Endothelial cell of umbilical vein (primary cell): ENCODE measurements around the gene TIMELESS. TPM values are rescaled to one million over a fixed set of nuclear protein-coding genes. Genes with fewer than 3 reads are reported as not detected.
A peak's percentile ranks its signal among the peaks of the same experiment; 100 is the strongest.

Experiments
- BruUV-seq: library from RNA; stranded (reverse); fragments of 400-500 nt; replicated peaks from 2 replicates; lab custom pipeline; 2021; lab: Mats Ljungman, UMichigan
- CTCF ChIA-PET: fragments of 300-600, 350-600 bp; sonication (Branson Sonifier 250); formaldehyde crosslinking; loops from one replicate; lab custom pipeline; 2021; ENCODE audit warnings: antibody characterized with exemption, inconsistent platforms; lab: Charles Lee
- POLR2A ChIA-PET: fragments of 300-600, 350-600 bp; sonication (Branson Sonifier 250); formaldehyde crosslinking; loops from one replicate; lab custom pipeline; 2021; ENCODE audit warnings: antibody characterized with exemption, inconsistent platforms; lab: Charles Lee
- DNase-seq: peaks from one replicate; pipeline ENCODE4 v3.0.0-alpha.2; 2011; ENCODE audit warnings: low read depth, low spot score
- FAIRE-seq: peaks from 2 replicates; lab custom pipeline; 2011; peaks lifted over from hg19 to GRCh38; lab: Jason Lieb, UNC
- H2AFZ ChIP-seq: 2 replicates; pipeline ENCODE4 v1.6.0; 2012; ENCODE audit warnings: low read depth, low read length, control low read depth, inconsistent platforms
- H3K27ac ChIP-seq: 2 replicates; pipeline ENCODE4 v1.5.1; 2011; ENCODE audit warnings: low read depth, mild to moderate bottlenecking, control low read depth, low read length, moderate library complexity; ENCODE audit not compliant: insufficient read depth
- H3K27me3 ChIP-seq, 2 experiments: 2 replicates each; pipeline versions ENCODE4 v1.6.0 to v1.6.1; 2011; ENCODE audit warnings: low read length in 2 of 2, mixed read lengths in 1 of 2; ENCODE audit not compliant: control insufficient read depth in 2 of 2, insufficient read depth in 2 of 2
- H3K36me3 ChIP-seq, 2 experiments: 2 replicates in 1 of 2; 3 replicates in 1 of 2; pipeline ENCODE4 v1.5.1; 2011; ENCODE audit warnings: low read length in 2 of 2, mild to moderate bottlenecking in 1 of 2, moderate library complexity in 1 of 2; ENCODE audit not compliant: control insufficient read depth in 2 of 2, insufficient read depth in 2 of 2; ENCODE audit errors: extremely low read depth in 1 of 2
- H3K4me1 ChIP-seq: 3 replicates; pipeline ENCODE4 v1.5.1; 2011; ENCODE audit warnings: mild to moderate bottlenecking, low read length; ENCODE audit not compliant: control insufficient read depth, insufficient read depth; ENCODE audit errors: extremely low read depth
- H3K4me2 ChIP-seq: 2 replicates; pipeline ENCODE4 v1.6.1; 2011; ENCODE audit warnings: low read length, control low read depth, mixed read lengths; ENCODE audit not compliant: insufficient read depth
- H3K4me3 ChIP-seq, 3 experiments: fragments of 200-600 bp in 1 of 3; sonication (generic), shearing (Covaris generic) in 1 of 3; replicated peaks in 1 of 3; 2 replicates each; pipeline ENCODE4 v1.5.1; 2011 to 2016; ENCODE audit warnings: control low read depth in 3 of 3, low read length in 3 of 3, mild to moderate bottlenecking in 2 of 3, inconsistent platforms in 1 of 3, low read depth in 1 of 3, moderate library complexity in 1 of 3; ENCODE audit not compliant: insufficient read depth in 1 of 3
- H3K79me2 ChIP-seq: 2 replicates; pipeline ENCODE4 v1.6.0; 2012; ENCODE audit warnings: low read length, inconsistent platforms; ENCODE audit not compliant: control insufficient read depth, insufficient read depth
- H3K9ac ChIP-seq: replicated peaks from 2 replicates; pipeline ENCODE3; 2011; ENCODE audit warnings: low read length, control low read depth; ENCODE audit not compliant: insufficient read depth; ENCODE audit errors: extremely low read depth
- H3K9me1 ChIP-seq: replicated peaks from 3 replicates; pipeline ENCODE4 v1.6.0; 2011; ENCODE audit warnings: mild to moderate bottlenecking, low read length; ENCODE audit not compliant: control insufficient read depth, insufficient read depth; ENCODE audit errors: extremely low read depth
- H3K9me3 ChIP-seq: replicated peaks from 2 replicates; pipeline ENCODE4 v1.5.1; 2012; ENCODE audit warnings: low read length, inconsistent platforms; ENCODE audit not compliant: control insufficient read depth, insufficient read depth
- H4K20me1 ChIP-seq: replicated peaks from 2 replicates; pipeline ENCODE3; 2011; ENCODE audit warnings: mild to moderate bottlenecking, low read length; ENCODE audit not compliant: control insufficient read depth, insufficient read depth; ENCODE audit errors: extremely low read depth
- EZH2 ChIP-seq: IDR thresholded peaks from 2 replicates; pipeline ENCODE4 v1.6.1; 2012; ENCODE audit warnings: borderline replicate concordance, low read depth, mild to moderate bottlenecking, moderate library complexity, low read length, inconsistent platforms; ENCODE audit not compliant: severe bottlenecking
- FOS ChIP-seq: IDR thresholded peaks from 2 replicates; pipeline ENCODE4 v1.6.1; 2011; ENCODE audit warnings: mild to moderate bottlenecking, low read length, moderate library complexity, borderline replicate concordance; ENCODE audit not compliant: insufficient read depth
- GATA2 ChIP-seq: IDR thresholded peaks from 2 replicates; pipeline ENCODE4 v1.7.0; 2011; ENCODE audit warnings: low read depth, mild to moderate bottlenecking, moderate library complexity, mixed read lengths, low read length; ENCODE audit not compliant: insufficient read length, insufficient read depth
- JUN ChIP-seq: IDR thresholded peaks from 2 replicates; pipeline ENCODE4 v1.6.1; 2011; ENCODE audit warnings: borderline replicate concordance, low read depth; ENCODE audit not compliant: insufficient read length, insufficient read depth
- MYC ChIP-seq: IDR thresholded peaks from one replicate; pipeline ENCODE4 v1.6.1; 2011; ENCODE audit warnings: mild to moderate bottlenecking, low read depth, low read length
- POLR2A ChIP-seq: IDR thresholded peaks from 2 replicates; pipeline ENCODE4 v1.6.1; 2012; ENCODE audit warnings: low read depth, mild to moderate bottlenecking, control low read depth, low read length
- POLR2AphosphoS5 ChIP-seq: IDR thresholded peaks from 2 replicates; pipeline ENCODE4 v1.6.1; 2012; ENCODE audit warnings: low read depth, mild to moderate bottlenecking, control low read depth, low read length, moderate library complexity; ENCODE audit not compliant: insufficient read depth
- dilution Hi-C: fragments of 300-500 bp; cut with MboI; formaldehyde crosslinking; loops from one replicate; pipeline ENCODE4 v1.15.0; 2019; ENCODE audit warnings: low sequenced_read_pairs; ENCODE audit not compliant: extremely low pct_ligation_motif_present
- intact Hi-C: fragments of 100-400 bp; cut with micrococcal nuclease; formaldehyde crosslinking; loops from one replicate; pipeline ENCODE4 v1.10.0; 2022
- polyA plus RNA-seq, 4 experiments: library from polyadenylated mRNA; depleted of rRNA in 3 of 4; stranded (reverse) in 3 of 4; unstranded in 1 of 4; fragments of >200 nt; gene quantifications; 2 replicates each; pipeline versions ENCODE4 v1.2.1 to v1.2.3, GENCODE V29; 2011 to 2012; ENCODE audit warnings: missing spikeins in 1 of 4
- total RNA-seq: library from RNA; stranded (reverse); gene quantifications from 2 replicates; pipeline ENCODE4 v1.2.3, GENCODE V29; 2021
- TF ChIP-seq, protein P1 (sequence below), 2 donors: IDR thresholded peaks; 1 replicate in 1 of 2; 2 replicates in 1 of 2; pipeline ENCODE4 v1.5.1; 2011; ENCODE audit warnings: low read length in 2 of 2, mild to moderate bottlenecking in 2 of 2, moderate library complexity in 2 of 2, control low read depth in 1 of 2, inconsistent platforms in 1 of 2, low read depth in 1 of 2; ENCODE audit not compliant: insufficient read depth in 1 of 2; ENCODE audit errors: extremely low read depth in 1 of 2
- TF ChIP-seq, protein P2 (sequence below): IDR thresholded peaks from 2 replicates; pipeline ENCODE4 v1.6.1; 2011; ENCODE audit not compliant: insufficient read depth, insufficient read length

TIMELESS gene
- total and polyA plus RNA-seq, 2 donors (not counting 3 experiments of a cell fraction or from before 2014, with no cell fraction given), result 6.1 to 28.2 TPM

DNA sequence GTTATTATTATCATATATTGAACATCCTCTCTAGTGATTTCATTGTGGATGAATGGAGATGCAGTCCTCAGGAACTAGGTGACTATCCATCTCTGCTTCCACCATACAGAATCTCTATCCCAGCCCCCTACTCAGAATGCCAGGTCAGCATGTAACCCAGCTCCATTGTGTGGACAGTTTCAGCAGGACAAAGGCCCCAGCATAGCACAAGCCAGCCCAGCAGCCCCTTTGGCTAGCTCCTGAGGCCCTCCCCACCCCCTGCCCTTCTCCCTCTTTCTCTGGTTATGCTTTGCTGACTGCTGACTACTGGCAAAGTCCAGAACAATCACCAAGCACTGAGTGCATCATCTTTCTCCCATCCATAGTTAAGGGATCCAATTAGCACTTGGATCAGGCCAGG, 13.3 kb upstream of the TIMELESS start:
- CTCF ChIA-PET, result interaction anchor here (5.0 kb wide), 1 partner anchor 146 kb away, joined by 60 read pairs; the partner anchor contains the start of gene CNPY2
- Histone ChIP-seq H4K20me1 (no peaks in the 10 kb centered on the region), H3K27me3 (no peaks in the 10 kb centered on the region), H3K4me1 (no peaks in the 10 kb centered on the region), H3K36me3 (no peaks in the 10 kb centered on the region), H3K4me3 (no peak overlapping the region), H2AFZ (no peak overlapping the region), H3K79me2 (no peaks in the 10 kb centered on the region), H3K27ac (no peak overlapping the region), H3K9me3 (no peaks in the 10 kb centered on the region), H3K4me2 (no peak overlapping the region), H3K9me1 (no peaks in the 10 kb centered on the region), H3K9ac (no peak overlapping the region)
- DNase-seq, result no peak
- intact Hi-C loops (loop anchor here (5.0 kb wide), 1 partner anchor 195 kb away; the partner anchor contains the start of gene COQ10A), dilution Hi-C loops (no loop called here)
- POLR2A ChIA-PET, result interaction anchor here (1.0 kb wide), 1 partner anchor 109 kb away, joined by 6 read pairs; no protein-coding TSS in a partner anchor
- TF ChIP-seq EZH2, result no peak
- FAIRE-seq, result no peak
- BruUV-seq, result no TSS peak

DNA sequence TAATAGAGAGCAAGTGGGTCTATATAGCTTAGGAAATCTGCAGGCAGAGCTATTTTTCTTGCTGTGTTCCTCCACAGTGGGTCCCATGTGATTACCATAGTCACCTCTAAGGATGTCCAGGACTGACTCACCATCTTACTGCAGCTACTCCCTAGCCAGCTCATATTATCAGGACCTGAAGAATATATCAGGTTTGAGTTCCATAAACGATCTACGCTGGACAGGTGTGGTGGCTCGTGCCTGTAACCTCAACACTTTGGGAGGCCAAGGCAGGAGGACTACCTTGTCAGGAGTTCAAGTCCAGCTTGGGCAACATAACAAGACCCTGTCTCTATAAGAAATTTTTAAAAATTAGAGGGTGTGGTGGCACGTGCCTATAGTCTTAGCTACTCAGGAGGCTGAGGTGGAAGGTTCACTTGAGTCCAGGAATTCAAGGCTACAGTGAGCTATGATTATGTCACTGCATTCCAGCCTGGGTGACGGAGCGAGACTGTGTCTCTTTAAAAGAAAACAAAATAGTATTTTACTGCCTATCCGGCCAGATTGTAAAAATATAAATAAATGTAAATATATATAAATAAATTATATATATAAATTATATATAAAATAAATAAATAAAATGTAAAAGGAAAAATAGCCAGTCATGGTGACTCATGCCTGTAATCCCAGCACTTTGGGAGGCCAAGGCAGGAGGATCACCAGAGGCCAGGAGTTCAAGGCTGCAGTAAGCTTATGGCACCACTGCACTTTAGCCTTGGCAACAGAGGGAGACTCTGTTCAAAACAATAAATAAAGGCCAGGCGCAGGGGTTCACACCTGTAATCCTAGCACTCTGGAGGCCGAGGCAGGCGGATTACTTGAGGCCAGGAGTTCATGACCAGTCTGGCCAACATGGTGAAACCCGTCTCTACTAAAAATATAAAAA, 12.3 kb upstream of the TIMELESS start:
- Histone ChIP-seq H3K27me3 (no peaks in the 10 kb centered on the region), H2AFZ (peak overlapping the region; percentile 34), H3K4me3 (no peak overlapping the region), H3K27ac (no peak overlapping the region), H3K9ac (no peak overlapping the region), H4K20me1 (no peaks in the 10 kb centered on the region), H3K9me1 (no peaks in the 10 kb centered on the region), H3K36me3 (no peaks in the 10 kb centered on the region), H3K4me2 (no peak overlapping the region), H3K9me3 (no peaks in the 10 kb centered on the region), H3K4me1 (no peaks in the 10 kb centered on the region), H3K79me2 (no peaks in the 10 kb centered on the region)
- ChIA-PET CTCF (interaction anchor here (1.0 to 5.0 kb wide), 5 partner anchors 11 to 145 kb away, joined by 3 to 60 read pairs (median 5); partner anchors contain the start of genes CNPY2, STAT2 and TIMELESS), POLR2A (no interaction called here)
- intact Hi-C loops, result loop anchor here (5.0 kb wide), 1 partner anchor 194 kb away; the partner anchor contains the start of gene COQ10A
- no TSS peak for BruUV-seq
- FAIRE-seq (peak; percentile 40), DNase-seq (no peak)
- dilution Hi-C loops, result no loop called here
- TF ChIP-seq JUN (no peak), POLR2AphosphoS5 (no peak), EZH2 (no peak), MYC (no peak), GATA2 (no peak), POLR2A (no peak), FOS (no peak)
- TF ChIP-seq, protein P1, sequence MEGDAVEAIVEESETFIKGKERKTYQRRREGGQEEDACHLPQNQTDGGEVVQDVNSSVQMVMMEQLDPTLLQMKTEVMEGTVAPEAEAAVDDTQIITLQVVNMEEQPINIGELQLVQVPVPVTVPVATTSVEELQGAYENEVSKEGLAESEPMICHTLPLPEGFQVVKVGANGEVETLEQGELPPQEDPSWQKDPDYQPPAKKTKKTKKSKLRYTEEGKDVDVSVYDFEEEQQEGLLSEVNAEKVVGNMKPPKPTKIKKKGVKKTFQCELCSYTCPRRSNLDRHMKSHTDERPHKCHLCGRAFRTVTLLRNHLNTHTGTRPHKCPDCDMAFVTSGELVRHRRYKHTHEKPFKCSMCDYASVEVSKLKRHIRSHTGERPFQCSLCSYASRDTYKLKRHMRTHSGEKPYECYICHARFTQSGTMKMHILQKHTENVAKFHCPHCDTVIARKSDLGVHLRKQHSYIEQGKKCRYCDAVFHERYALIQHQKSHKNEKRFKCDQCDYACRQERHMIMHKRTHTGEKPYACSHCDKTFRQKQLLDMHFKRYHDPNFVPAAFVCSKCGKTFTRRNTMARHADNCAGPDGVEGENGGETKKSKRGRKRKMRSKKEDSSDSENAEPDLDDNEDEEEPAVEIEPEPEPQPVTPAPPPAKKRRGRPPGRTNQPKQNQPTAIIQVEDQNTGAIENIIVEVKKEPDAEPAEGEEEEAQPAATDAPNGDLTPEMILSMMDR (IDR thresholded peaks at IDR 0.05; ENCODE audit: extremely low read depth in 1 of 2, insufficient read depth in 1 of 2, low read depth in 1 of 2, low read length in 2 of 2), result no peak
- TF ChIP-seq, protein P2, sequence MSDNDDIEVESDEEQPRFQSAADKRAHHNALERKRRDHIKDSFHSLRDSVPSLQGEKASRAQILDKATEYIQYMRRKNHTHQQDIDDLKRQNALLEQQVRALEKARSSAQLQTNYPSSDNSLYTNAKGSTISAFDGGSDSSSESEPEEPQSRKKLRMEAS, result no peak
